NCI-H446 treated with DMSO at 0.1 percent for 48 hours (cell line): ENCODE results near the gene MAN2A1.

Source experiments
- DNase-seq: peaks from one replicate; lab custom pipeline; 2025; lab: John Stamatoyannopoulos, UW

The MAN2A1 gene

GRCh38 chr5:109681763-109682162 lies 8.0 kb upstream of the MAN2A1 start:
- no peak for DNase-seq

- no peak for DNase-seq
Measured at GRCh38 chr5:109682383-109682782, 7.3 kb upstream of the MAN2A1 start.

GRCh38 chr5:109685916-109686315 lies 3.8 kb upstream of the MAN2A1 start:
- DNase-seq: no peak

GRCh38 chr5:109688630-109688969 lies 1.1 kb upstream of the MAN2A1 start:
- DNase-seq: peak; percentile 63

GRCh38 chr5:109688970-109689739 lies 572 bp upstream of the MAN2A1 start:
- peak; percentile 83 for DNase-seq

- DNase-seq: no peak
Measured at GRCh38 chr5:109690242-109690974, 681 bp downstream of the MAN2A1 start.

GRCh38 chr5:109690975-109691574 lies 1.3 kb downstream of the MAN2A1 start:
- peak; percentile 60 for DNase-seq

- DNase-seq: no peak
Measured at GRCh38 chr5:109691996-109692395, 2.3 kb downstream of the MAN2A1 start.

- DNase-seq: no peak
Measured at GRCh38 chr5:109692852-109693251, 3.1 kb downstream of the MAN2A1 start.

- no peak for DNase-seq
Measured at GRCh38 chr5:109693535-109694400, 4.0 kb downstream of the MAN2A1 start.

- DNase-seq: no peak
Measured at GRCh38 chr5:109694451-109694891, 4.7 kb downstream of the MAN2A1 start.

- no peak for DNase-seq
Measured at GRCh38 chr5:109695005-109695926, 5.5 kb downstream of the MAN2A1 start.

GRCh38 chr5:109697339-109697738 lies 7.6 kb downstream of the MAN2A1 start:
- no peak for DNase-seq

- DNase-seq: no peak
Measured at GRCh38 chr5:109700516-109701153, 10.9 kb downstream of the MAN2A1 start.

GRCh38 chr5:109701252-109701651 lies 11.5 kb downstream of the MAN2A1 start:
- no peak for DNase-seq

GRCh38 chr5:109701792-109702191 lies 12.1 kb downstream of the MAN2A1 start:
- DNase-seq: no peak

GRCh38 chr5:109703166-109703565 lies 13.4 kb downstream of the MAN2A1 start:
- DNase-seq: no peak

GRCh38 chr5:109703829-109704228 lies 14.1 kb downstream of the MAN2A1 start:
- DNase-seq: no peak

- no peak for DNase-seq
Measured at GRCh38 chr5:109704282-109704952, 14.7 kb downstream of the MAN2A1 start.

- no peak for DNase-seq
Measured at GRCh38 chr5:109705596-109705995, 15.9 kb downstream of the MAN2A1 start.
